LNCAP (cell line): ENCODE measurements around the gene P3H4.

ENCODE experiments used
- TF ChIP-seq, protein P1 (sequence below): fragments of 450-650 bp; IDR thresholded peaks from 2 replicates; pipeline ENCODE4 v1.5.1; 2017; ENCODE audit warnings: mild to moderate bottlenecking

P3H4 gene

DNA sequence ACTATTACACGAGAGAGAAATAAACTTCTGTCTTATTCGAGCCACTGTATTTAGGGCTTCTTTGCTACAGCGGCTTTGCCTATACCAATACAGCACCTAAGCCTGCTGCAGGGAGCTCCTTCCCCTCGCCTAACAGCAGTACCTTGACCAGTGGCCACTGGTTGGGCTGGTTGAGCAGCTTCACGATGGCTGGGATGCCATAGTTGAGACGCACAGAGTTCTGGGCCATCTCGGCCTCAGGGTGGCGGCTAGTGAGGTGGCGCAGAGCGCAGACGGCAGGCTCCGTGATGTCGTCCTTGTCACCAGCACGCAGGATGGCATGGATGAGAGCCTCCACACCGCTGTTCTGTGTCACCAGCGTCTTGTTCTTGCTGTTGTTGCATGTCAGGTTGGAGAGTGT lies 48.9 kb downstream of the P3H4 start:
- TF ChIP-seq, protein P1, sequence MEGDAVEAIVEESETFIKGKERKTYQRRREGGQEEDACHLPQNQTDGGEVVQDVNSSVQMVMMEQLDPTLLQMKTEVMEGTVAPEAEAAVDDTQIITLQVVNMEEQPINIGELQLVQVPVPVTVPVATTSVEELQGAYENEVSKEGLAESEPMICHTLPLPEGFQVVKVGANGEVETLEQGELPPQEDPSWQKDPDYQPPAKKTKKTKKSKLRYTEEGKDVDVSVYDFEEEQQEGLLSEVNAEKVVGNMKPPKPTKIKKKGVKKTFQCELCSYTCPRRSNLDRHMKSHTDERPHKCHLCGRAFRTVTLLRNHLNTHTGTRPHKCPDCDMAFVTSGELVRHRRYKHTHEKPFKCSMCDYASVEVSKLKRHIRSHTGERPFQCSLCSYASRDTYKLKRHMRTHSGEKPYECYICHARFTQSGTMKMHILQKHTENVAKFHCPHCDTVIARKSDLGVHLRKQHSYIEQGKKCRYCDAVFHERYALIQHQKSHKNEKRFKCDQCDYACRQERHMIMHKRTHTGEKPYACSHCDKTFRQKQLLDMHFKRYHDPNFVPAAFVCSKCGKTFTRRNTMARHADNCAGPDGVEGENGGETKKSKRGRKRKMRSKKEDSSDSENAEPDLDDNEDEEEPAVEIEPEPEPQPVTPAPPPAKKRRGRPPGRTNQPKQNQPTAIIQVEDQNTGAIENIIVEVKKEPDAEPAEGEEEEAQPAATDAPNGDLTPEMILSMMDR = no peak

DNA sequence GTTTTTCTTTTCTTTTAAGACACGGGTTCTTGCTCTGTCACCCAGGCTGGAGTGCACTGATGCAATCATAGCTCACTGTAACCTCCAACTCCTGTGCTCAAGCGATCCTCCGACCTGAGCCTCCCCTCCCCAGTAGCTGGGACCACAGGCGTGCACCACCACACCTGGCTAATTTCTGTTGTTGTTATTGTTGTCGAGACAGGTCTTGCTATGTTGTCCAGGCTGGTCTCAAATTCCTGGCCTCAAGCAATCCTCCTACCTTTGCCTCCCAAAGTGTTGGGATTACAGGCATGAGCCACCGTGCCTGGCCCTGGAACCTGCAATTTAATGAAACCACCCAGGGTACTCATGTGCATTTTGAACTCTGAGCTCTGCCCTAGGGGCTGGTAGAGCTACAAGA lies 49.4 kb downstream of the P3H4 start:
- TF ChIP-seq, protein P1 = no peak

- TF ChIP-seq, protein P1 = no peak
Measured at GRCh38 chr17:41760878-41761277, 50.9 kb downstream of the P3H4 start.

GRCh38 chr17:41758601-41759000 lies 53.1 kb downstream of the P3H4 start:
- TF ChIP-seq, protein P1 = no peak

DNA sequence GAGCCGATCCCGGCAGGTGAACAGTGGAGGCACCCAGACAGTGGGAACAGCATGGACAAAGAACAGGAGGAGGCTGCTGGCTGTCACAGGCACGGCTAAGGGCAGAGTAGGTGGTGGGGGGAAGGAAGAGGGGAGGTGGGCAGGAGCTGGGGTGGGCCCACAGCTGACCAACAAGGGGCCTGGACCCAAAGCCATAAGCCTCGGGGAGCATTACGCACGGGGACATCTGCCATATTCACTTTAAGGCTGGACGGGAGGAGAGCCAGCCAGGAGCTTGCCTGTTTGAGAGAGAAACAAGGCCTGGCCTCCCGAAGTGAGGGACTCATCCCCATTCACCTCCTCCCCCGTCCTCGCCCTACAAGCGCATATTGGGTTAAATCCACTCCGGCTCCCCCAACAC lies 57.7 kb downstream of the P3H4 start:
- TF ChIP-seq, protein P1 = no peak
